ENCODE results near the gene GLOD5.

Gene GLOD5

GRCh38 chrX:48823053-48823452, 61.5 kb downstream of the GLOD5 start:
- DNase-seq (ENCODE audit: low read depth, low spot score) = no peak
- no peak overlapping the region for H3K27ac ChIP-seq

All from epithelial cell of prostate (primary cell).